Stimulated activated CD8-positive, alpha-beta memory T cell treated with anti-CD3 and anti-CD28 coated beads, Interleukin-15, amount 100 ng/mL, for 48 hours (primary cell): ENCODE measurements around the gene BFSP1.

ENCODE experiments used
- DNase-seq, 2 donors: peaks; one replicate each; pipeline ENCODE4 v3.0.0-alpha.2; 2020; ENCODE audit warnings: low read depth in 2 of 2

Gene BFSP1

GRCh38 chr20:17557675-17558006 lies 26.5 kb upstream of the BFSP1 start:
- no peak for DNase-seq

GRCh38 chr20:17556837-17557674 lies 25.9 kb upstream of the BFSP1 start:
- no peak for DNase-seq

GRCh38 chr20:17555106-17555505 lies 23.9 kb upstream of the BFSP1 start:
- no peak for DNase-seq

- no peak for DNase-seq
Observed at GRCh38 chr20:17549131-17549530, 18.0 kb upstream of the BFSP1 start.

- DNase-seq = no peak
Observed at GRCh38 chr20:17545127-17545526, 13.9 kb upstream of the BFSP1 start.

- DNase-seq = no peak
Observed at GRCh38 chr20:17543531-17544131, 12.5 kb upstream of the BFSP1 start.

- no peak for DNase-seq
Observed at GRCh38 chr20:17542993-17543412, 11.8 kb upstream of the BFSP1 start.

- DNase-seq = no peak
Observed at GRCh38 chr20:17542481-17542880, 11.3 kb upstream of the BFSP1 start.

GRCh38 chr20:17541996-17542395 lies 10.8 kb upstream of the BFSP1 start:
- DNase-seq = no peak

- DNase-seq = no peak
Observed at GRCh38 chr20:17541596-17541995, 10.4 kb upstream of the BFSP1 start.

- no peak for DNase-seq
Observed at GRCh38 chr20:17538517-17539170, 7.5 kb upstream of the BFSP1 start.

- DNase-seq = no peak
Observed at GRCh38 chr20:17537959-17538358, 6.8 kb upstream of the BFSP1 start.

GRCh38 chr20:17536944-17537444 lies 5.8 kb upstream of the BFSP1 start:
- DNase-seq = peak; percentile 38 to 46

GRCh38 chr20:17534077-17534476 lies 2.9 kb upstream of the BFSP1 start:
- DNase-seq = no peak

- DNase-seq = no peak
Observed at GRCh38 chr20:17533396-17533795, 2.2 kb upstream of the BFSP1 start.

GRCh38 chr20:17531665-17532025 lies 466 bp upstream of the BFSP1 start:
- no peak for DNase-seq

- no peak for DNase-seq
Observed at GRCh38 chr20:17530153-17530552, 1.0 kb downstream of the BFSP1 start.

GRCh38 chr20:17529586-17529985 lies 1.6 kb downstream of the BFSP1 start:
- no peak for DNase-seq

GRCh38 chr20:17525650-17526049 lies 5.5 kb downstream of the BFSP1 start:
- no peak for DNase-seq

- DNase-seq = no peak
Observed at GRCh38 chr20:17525132-17525531, 6.0 kb downstream of the BFSP1 start.

GRCh38 chr20:17524560-17524959 lies 6.6 kb downstream of the BFSP1 start:
- DNase-seq = no peak

- DNase-seq = no peak
Observed at GRCh38 chr20:17523326-17523725, 7.9 kb downstream of the BFSP1 start.

- no peak for DNase-seq
Observed at GRCh38 chr20:17522528-17522927, 8.7 kb downstream of the BFSP1 start.
